Bronchial smooth muscle cell (primary cell): ENCODE results near the gene ENPP4. TPM values are rescaled to one million over a fixed set of nuclear protein-coding genes. Genes with fewer than 3 reads are reported as not detected.

ENCODE experiments used
- total RNA-seq: library from RNA; depleted of rRNA; stranded (reverse); fragments of >200 nt; gene quantifications from 2 replicates; pipeline ENCODE4 v1.2.1, GENCODE V29; 2014

The ENPP4 gene, protein sequence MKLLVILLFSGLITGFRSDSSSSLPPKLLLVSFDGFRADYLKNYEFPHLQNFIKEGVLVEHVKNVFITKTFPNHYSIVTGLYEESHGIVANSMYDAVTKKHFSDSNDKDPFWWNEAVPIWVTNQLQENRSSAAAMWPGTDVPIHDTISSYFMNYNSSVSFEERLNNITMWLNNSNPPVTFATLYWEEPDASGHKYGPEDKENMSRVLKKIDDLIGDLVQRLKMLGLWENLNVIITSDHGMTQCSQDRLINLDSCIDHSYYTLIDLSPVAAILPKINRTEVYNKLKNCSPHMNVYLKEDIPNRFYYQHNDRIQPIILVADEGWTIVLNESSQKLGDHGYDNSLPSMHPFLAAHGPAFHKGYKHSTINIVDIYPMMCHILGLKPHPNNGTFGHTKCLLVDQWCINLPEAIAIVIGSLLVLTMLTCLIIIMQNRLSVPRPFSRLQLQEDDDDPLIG
- under 0.01 and 0.16 TPM in 2 replicates for total RNA-seq

DNA sequence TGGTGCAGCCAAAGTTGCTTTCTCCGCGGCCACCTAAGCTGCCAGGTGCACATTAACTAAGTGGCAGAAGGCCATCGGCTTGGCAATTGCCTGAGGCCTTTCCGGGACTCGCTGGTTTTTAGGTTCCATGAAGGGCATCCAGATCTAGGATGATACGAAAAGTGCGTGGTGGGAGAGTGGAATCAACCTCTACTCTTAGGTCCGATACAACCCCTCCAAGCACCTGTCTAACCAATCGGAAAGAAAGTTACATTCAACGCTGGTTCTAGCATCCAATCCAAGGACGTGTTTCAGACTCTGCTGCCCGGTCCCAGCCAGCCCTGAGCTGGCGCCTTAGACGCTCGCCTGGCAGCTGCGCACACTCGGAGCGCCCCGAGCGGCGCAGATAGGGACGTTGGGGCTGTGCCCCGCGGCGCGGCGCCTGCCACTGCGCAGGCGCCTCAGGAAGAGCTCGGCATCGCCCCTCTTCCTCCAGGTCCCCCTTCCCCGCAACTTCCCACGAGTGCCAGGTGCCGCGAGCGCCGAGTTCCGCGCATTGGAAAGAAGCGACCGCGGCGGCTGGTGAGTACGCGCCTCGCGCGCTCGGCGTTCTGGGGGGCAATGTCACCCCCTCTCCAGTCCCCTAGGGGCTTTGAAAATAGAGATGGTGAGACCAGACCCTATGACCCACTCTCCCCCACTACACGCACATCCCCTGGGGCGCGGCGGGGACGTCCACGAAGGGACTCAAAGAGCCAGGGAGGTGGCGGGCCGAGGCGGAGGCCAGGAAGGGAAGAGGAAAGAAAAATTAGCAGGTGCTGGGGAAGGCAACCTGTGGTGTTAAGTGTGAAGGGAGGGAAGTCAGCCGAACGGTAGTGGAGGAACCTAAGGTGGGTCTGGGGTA is at the start of gene ENPP4:
Gene ENPP4, plus strand, starts transcription at position 361 of the 883 bp plus-strand sequence. CDS start 9,595 bp downstream, outside the sequence.

DNA sequence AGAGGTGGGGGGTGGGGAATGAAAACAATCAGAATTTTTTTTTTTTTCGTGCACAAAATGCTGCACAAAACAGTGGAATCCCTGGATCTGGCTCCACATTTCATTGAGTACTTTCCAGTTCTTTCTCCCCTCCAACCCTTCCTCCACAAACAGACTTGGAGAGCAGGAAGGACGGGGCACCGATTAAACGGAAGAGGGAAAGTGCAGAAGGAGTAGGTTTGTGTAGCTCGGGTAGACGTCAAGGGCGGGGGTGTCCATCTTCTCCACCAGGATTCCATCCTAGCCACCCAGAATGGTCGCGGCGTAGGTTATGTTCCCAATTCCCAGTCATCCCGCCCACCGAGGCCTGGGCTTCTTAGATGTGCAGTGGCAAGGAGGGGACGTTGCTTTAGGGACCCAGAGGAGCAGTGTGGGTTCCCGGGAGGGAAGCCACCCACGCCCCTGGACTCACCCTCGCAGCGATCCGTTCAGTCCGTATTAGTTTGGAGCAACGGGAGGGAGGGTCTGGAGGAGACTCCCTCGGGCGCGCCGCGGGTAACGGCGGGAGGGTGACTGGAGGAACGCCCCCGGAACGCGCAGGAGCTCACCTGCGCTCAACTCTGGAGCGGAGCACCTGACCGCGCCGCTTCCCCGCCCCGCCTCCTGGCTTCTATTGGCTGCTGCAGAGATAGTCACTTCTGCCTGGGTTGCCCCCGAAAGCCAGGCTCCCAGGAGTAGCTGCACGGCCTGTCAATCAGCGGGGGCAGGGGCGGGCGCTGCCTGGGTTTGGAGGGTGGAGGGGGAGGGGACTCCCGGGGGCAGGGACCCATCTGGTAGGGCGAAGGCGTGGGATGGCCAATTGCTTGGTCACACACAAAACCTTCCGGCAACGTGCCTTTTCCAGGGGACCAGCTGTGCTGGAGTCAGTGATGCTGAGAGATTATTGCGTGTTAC is 40.8 kb downstream of the ENPP4 start, which contains the start of gene ENPP5:
Gene ENPP5, minus strand, starts transcription at position 624 of the 933 bp plus-strand sequence. CDS start 2,718 bp downstream, outside the sequence.

Other genes starting within 250 kb of the ENPP4 start
- gene CLIC5, start 114.1 kb upstream of the ENPP4 start, total RNA-seq = not detected in 2 replicates
- under 0.01 TPM in 1 of 2 replicates, not detected in the other for gene ENPP5, start 41.0 kb downstream of the ENPP4 start, total RNA-seq